Measurements from ENCODE around the gene CDH10.

The CDH10 gene

GRCh38 chr5:24480952-24481351, 163.8 kb downstream of the CDH10 start:
- DNase-seq (ENCODE audit: low spot score), result no peak

DNA sequence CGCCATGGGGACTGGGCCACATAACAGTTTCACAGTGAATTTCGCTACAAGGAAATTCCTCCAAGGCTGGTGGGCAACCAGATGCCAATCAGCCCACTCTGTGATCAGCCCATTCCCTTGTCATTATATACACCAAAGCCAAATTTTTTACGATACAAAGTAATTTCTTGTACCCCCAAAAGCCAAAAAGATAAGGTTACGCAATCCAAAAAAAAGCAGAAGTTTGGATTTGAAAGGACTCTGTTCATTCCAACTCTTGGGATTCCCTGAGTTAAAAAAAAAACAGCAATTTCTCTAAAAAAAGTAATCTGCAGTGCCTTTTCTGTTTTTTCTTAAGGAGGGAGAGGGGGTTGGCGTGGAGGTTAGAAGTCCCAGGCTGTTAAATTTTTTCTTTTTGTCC, 166.8 kb downstream of the CDH10 start:
- no peak for DNase-seq (ENCODE audit: low spot score)

DNA sequence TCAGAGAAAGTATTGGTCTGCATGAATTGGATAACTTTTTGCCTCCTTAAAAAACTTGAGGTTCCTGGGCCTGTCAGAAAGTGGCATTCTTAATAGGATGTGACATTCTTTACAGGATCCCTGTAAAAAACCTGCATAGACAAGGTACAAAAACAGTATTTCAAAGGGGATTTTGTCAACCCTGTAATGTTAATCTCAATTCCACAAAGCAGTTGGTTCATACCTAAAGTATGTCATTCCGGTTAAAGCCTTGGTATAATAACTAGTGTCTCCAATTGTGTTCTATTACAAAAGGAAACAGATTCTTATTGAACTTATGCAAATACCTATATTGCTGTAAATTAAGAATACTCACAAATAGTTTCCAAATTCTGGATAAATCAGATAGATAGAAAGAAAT, 169.7 kb downstream of the CDH10 start:
- no peak for DNase-seq (ENCODE audit: low spot score)

- DNase-seq (ENCODE audit: low spot score), result no peak
Measured at GRCh38 chr5:24474685-24475084, 170.1 kb downstream of the CDH10 start.

GRCh38 chr5:24472518-24472917, 172.3 kb downstream of the CDH10 start:
- no peak for DNase-seq (ENCODE audit: low spot score)

DNA sequence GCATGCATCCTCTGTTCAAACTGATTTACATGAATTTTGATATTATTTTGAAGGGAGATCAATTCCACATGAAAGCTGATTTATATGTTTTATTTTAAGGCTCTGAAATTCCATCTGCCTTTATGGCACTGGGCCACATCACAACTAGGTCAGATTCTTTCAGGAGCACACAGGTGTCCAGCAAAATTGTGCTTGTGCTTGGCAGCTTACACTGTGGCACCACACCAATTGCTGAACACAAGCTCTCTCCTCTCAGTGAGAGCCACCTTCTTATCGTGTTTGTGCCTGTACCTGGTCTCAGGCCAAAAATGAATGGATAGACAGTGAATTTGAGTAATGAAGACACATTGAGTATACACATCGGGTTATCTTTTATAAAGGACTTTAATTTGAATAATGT, 200.4 kb downstream of the CDH10 start:
- DNase-seq (ENCODE audit: low spot score), result peak; percentile 99

DNA sequence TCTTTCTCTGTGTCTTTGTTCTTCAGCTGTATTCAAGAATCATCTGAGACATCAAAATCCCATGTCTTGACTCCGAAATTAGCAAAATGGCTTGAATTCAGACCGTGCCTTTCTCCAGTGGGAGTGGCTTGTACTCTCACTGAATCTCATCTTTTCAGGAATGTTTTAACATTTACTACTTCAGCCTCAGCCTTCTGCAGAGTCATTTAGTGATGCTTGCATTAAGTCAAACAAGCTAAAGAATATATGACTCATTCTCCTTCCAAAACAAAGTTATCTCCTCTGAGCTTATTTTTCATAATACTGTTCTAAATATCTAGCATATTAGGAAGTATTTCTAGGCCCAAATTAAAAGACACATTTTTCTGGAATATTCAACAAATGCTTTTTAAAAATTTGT, 205.3 kb downstream of the CDH10 start:
- DNase-seq (ENCODE audit: low spot score), result no peak

Measured in cerebellar cortex (tissue), 1 donor.